ENCODE results near the gene MDFI. TPM values are rescaled to one million over a fixed set of nuclear protein-coding genes. Genes with fewer than 3 reads are reported as not detected.

Gene MDFI, protein sequence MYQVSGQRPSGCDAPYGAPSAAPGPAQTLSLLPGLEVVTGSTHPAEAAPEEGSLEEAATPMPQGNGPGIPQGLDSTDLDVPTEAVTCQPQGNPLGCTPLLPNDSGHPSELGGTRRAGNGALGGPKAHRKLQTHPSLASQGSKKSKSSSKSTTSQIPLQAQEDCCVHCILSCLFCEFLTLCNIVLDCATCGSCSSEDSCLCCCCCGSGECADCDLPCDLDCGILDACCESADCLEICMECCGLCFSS
- 45.7 and 53.7 TPM in 2 replicates for total RNA-seq (2014; rRNA removed; shearing (Covaris generic))

DNA sequence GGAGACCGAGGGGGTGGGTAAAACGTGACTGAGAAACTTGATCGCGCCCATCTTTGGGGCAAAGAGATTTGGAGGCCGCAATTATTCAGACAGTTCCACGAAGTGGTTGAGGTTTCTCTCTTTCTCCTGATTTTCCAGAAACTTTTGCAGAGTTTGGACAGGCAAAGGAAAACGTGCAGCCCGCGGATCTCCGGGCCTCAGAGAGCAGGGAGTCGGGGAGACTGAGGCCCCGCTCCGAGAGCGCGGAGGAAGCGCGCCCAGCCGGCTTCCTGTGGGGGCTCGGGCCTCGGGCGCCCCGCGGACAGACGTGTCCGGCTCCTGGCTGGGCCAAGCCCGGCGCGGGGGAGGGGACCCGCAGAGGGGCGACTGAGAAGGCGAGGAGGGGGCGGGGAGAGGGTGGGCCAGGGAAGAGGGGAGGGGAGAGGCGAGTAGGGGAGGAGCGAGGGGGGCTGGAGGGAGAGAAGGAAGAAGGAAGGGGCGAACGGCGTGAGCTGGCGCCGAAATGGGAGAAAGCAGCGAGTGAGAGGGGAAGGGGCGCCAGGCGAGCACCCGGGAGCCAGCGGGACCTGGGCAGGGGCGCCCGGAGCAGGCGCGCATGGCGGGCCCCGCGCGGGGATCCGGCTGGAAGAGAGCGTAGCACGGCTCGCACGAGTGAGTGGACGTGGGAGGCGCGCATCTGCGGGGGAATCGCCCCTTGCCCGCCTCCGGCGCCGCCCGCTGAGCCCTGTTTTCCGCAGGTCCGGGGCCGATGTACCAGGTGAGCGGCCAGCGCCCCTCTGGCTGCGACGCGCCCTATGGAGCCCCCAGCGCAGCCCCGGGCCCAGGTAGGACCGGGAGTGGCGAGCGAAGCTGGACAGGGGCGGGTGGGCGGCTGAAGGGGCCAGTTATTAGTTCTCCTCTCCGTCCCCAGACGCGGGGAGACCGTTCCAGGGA is at the start of gene MDFI:
Gene MDFI (plus strand): TSS at position 467 of the 933 bp plus-strand sequence. CDS start 282 bp downstream, at position 749.
- peak; percentile 37 for DNase-seq (ENCODE audit: low read depth)

DNA sequence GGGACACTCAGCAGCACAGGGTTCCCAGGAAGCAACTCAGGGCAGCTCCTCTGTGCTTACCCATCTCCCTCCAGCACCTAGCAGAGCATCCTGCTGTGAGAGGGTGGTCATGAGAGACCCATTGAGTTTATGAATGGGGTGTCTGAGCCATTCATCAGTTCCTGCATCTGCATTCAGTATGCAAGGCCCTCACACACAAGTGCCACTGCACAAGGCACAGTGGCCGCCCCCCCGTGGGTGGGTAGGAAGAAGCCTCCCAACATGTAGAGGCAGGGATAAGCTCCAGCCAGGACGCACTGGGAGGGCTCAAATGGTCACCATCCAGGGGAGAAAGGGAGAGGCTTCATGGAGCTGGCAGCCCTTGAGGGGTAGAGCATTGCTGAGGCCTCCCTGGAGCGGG is 49.0 kb upstream of the MDFI start:
- DNase-seq (ENCODE audit: low read depth), result no peak

DNA sequence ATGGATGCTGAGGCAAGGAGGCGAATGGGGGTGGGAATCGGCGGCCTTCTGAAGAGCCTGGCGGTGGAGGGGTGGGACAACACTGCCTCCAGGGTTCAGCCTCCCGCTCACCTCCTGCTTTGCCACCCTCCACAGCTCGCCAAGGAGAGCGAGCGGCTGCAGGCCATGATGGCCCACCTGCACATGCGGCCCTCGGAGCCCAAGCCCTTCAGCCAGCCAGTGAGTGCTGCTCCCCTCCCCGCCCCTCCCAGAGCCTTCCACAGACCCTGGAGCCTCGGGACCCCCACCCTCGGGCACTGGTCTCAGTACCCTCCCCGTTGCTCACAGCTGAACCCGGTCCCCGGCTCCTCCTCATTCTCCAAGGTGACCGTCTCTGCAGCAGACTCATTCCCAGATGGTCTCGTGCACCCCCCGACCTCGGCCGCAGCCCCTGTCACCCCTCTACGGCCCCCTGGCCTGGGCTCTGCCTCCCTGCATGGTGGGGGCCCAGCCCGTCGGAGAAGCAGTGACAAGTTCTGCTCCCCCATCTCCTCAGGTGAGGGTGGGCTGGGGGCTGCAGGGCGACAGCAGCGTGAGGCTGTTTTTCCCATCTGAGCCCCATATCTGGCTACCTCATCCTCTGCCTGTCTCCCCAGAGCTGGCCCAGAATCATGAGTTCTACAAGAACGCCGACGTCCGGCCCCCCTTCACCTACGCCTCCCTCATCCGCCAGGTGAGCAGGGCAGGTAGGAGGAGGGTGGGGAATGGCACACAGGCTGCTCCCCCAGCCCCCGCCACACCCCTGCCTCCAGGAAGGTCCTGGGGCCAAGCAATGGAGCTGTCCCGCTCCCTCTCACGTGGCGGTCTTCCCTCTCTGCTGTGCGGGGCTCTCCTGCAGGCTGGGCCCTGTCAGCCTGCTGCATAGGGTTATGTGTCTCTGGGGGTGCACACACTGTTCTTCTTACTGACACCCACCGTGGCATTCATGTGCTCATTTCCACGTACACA is 48.3 kb upstream of the MDFI start:
- DNase-seq (ENCODE audit: low read depth), result no peak

DNA sequence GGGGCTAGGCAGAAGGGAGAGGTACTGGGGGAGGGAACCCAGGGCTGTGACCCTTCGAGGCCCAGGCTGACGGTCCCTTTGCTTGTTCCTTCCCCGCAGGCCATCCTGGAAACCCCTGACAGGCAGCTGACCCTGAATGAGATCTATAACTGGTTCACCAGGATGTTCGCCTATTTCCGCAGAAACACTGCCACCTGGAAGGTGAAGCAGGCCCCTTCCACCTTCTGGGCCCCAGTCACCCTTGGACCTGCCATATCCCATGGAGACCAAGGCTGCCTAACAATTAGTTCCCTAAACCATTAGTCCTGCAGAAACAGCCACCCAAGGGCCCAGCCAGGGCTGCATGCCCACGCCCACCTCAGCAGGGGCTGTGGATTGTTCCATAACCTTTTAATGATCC is 47.1 kb upstream of the MDFI start:
- no peak for DNase-seq (ENCODE audit: low read depth)

DNA sequence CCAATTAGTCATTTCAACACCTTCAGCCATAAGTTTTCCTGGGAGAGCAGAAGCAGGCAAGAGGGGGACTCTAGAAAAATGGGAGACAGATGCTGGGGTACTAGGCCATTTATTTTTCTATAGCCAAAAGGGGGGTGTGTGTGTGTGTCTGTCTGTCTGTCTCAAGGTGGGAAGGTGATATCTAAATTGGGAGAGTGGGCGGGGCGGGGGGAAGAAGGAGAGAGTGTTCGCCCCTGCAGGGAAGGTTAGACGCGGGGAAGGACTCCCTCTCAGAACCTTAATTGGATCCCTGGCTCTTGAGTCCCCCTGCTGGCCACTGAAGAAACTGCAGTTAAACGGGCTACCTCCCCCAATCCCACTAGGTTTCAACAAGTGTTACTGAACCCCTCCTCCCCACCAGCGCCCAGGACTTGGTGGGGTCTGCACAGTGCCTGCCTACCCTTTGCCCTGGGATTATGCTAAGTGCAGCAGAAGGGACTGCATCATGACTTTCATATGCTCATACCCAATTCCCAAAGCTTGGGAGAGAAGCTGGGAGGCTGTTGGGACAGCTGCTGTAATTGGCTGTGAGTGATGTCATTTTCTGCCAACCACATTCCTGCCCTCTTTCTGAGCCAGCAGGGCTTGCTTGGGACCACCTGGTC is 46.3 kb upstream of the MDFI start:
- DNase-seq (ENCODE audit: low read depth), result peak; percentile 68

DNA sequence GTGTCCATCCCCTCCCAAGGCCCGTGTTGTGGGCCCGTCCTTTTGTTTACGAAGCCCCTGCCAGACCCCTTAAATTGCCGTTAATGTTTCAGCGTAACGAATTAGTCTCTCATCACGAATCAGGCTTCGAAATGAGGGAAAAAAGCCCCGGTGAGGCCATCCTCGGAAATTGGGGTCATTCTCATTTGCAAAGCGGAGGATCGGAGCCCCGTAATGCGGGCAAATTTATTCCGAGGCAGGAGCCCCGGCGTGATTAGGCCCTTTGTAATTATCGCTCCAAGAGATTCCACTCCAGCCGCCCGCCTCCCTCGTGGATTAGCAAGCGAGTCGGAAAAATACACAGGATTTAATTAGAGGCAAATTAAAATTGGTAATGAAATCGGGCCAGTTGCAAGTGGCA is 44.9 kb upstream of the MDFI start:
- no peak for DNase-seq (ENCODE audit: low read depth)

DNA sequence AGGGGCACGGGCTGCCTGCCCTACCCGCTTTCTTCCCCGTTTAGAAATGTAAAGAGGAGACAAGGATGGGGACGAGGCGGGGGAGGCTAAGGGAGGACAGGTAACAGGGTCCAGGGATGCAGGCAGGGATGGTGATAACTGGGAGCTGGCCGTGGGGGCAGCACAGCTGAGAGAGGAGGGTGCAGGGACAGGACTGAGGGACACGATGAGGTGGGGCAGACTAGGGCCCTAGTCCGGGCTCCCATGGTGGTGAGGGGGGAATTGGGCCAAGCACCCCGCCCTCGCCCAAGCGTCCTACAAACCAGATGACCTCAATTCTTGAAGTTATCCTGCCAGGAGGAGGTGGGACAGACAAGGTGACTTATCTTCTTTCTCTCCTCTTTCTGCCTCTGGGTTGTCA is 44.4 kb upstream of the MDFI start:
- no peak for DNase-seq (ENCODE audit: low read depth)

DNA sequence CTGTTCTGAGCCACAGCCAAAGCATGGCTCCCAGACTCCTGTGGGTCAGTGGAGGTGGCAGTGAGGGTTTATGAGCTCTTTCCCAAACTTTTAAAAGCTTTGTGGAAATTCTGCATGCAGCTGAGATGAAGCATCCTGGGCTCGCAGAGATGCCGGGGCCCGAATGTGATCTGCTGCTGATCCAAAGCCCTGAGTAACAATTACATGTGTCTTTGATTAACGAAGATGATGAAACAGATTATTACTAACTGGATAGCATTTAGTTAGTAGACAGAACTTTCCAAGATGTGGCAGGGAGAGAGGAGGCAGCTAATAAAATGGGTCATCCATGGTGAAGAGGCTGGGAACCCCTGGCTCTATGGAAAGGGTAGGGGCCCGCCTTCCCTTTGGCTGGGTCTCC is 43.9 kb upstream of the MDFI start:
- no peak for DNase-seq (ENCODE audit: low read depth)

DNA sequence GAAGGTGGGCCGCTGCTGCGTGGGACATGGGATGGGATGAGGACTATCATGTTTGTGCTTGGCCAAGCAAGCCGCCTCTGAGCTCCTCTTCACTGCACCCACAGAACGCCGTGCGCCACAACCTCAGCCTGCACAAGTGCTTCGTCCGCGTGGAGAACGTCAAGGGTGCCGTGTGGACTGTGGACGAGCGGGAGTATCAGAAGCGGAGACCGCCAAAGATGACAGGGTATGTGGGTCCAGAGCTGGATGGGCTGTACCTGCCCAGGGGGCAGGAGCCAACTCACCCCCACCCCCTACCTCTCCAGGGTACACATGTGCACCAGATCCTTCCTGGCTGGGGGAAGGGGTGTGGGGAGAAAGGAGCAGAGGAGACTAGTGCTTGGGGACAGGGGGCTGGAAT is 43.5 kb upstream of the MDFI start:
- DNase-seq (ENCODE audit: low read depth), result no peak

DNA sequence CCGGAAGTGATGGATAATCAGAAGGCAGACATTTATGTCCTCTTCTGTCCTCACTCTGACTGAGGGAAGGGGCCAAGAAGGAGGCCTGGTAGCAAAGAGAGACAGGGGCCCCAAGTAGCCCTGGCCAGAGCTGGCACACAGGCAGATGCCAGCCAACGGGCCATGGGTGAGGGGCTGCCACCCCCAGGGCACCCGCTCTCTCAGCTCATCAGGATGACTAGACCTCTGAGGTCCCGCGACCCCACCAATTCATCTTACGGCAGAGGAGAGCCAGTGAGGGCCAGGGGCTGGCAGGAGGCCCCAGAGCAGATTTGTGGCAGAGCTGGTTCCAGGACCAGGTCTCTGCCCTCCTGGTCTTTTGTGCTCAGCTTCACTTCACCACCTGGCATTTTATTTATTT is 43.1 kb upstream of the MDFI start:
- no peak for DNase-seq (ENCODE audit: low read depth)

DNA sequence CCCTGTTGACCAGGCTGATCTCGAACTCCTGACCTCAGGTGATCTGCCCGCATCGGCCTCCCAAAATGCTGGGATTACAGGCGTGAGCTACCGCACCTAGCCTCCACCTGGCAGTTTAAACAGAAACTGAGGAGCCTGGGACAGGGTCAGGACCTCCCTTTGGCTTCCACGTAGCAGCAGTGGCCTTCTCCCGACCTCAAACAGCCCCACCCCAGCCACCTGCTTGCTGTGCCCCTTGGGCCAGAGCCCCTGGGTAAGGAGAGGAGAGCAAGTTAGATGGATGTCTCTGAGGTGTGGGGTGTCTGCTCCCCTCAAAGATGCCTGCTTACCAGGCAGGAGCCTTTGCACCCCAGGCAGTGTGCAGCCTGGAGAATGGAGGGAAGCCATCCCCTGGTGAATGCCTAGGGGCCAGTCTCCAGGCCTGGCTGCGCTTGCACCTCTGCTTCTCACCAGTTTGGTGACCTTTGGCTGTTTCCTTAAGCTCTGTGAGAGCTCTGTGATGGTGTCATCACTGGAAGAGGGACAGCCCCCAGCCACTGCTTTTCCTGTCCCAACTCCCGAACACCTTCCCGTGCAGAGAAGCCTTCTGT is 42.1 kb upstream of the MDFI start:
- no peak for DNase-seq (ENCODE audit: low read depth)

DNA sequence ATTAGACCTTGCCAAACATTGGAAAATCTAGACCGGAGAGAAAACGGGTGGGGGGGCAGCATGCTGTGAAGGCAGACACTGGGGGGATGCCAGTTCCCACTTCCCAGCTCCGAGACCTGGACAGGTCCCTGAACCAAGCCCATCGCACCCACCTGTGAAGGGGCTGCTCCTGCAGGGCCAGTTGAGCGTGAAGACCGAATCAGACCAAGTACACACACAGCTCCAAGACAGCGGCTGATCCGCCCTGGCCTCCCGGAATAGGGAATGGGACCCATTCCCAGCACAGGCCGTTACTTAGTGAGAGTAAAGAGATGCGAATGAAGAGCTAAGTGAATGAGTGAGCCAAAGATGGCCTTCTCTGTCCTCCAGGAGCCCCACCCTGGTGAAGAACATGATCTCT is 41.5 kb upstream of the MDFI start:
- DNase-seq (ENCODE audit: low read depth), result no peak

DNA sequence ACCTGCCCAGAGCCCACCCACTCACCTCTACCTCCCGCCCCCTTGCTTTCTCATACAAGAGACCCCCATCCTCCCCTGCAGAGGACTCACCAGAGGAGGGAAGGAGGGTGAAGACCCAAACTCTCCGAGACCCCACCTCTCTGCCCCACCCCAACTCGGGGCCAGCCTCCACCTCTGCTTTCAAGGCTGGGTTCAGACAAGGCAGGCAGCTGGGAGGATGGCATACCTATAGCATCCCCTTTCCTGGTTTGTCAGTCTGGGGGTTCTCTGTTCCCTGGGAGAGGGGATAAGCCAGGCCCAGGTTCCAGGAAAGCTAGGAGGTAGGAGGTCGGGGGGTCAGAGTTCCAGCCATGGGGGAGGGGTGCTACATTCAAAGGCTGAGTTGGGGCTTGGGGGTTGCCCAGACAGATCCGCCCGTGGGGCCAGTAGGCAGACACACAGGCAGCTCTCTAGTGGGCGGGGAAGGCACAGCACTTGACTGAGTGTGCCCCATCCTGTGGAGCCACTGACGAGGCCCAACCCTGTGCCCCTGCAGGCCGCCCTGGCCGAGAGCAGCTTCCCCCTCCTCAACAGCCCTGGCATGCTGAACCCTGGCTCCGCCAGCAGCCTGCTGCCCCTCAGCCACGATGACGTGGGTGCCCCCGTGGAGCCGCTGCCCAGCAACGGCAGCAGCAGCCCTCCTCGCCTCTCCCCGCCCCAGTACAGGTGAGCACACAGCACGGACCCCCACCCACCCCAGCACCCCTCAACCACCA is 40.8 kb upstream of the MDFI start:
- DNase-seq (ENCODE audit: low read depth), result no peak

DNA sequence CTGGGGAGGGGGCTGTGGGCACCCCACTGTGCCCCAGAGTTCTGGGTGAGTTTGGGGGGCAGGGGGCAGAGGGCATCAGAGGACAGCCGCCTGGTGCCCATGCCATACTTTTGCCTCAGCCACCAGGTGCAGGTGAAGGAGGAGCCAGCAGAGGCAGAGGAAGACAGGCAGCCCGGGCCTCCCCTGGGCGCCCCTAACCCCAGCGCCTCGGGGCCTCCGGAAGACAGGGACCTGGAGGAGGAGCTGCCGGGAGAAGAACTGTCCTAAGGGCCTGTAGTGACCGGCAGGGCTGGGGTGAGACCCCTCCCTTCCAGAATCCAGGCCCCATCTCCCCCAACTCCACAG is 39.6 kb upstream of the MDFI start:
- DNase-seq (ENCODE audit: low read depth), result no peak

DNA sequence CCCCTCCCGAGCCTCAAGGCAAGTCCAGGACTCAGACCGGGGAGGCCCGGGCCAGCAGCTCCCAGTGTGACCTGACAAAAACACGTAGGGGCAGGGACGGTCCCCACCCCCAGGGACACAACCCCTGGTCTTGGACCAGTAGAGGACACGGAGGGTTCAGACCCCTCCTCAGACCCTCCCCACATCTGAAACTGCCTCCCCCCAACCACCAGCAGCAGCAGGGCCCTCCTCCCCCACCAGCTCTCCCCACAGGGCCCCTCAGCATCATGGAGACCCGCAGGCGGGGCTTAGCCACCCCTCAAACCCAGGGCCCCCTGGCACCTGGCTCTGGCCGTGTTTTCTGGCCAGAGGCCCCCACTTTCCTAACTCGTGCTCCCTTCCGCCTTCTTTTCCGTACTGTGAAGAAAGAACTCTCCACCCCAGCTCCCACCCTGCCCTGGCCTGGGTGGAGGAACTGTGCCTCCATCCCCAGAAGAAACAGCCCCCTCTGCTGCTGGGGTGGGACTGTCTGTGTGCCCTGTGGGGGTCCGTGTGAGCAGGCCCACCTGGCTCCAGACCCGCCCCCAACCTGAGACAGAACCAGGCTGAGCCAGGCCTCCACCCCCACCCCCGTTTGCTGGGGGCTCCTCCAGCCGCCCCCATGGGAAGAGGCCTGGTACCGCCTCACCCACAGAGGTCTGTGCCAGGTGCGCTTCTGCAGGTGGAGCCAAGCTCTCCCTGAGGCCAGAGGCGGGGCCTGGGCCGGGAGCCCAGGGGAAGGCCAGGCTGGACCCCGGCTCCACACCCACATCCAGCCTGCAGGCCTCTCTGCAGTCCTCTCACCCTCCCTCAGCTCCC is 39.0 kb upstream of the MDFI start:
- DNase-seq (ENCODE audit: low read depth), result no peak

DNA sequence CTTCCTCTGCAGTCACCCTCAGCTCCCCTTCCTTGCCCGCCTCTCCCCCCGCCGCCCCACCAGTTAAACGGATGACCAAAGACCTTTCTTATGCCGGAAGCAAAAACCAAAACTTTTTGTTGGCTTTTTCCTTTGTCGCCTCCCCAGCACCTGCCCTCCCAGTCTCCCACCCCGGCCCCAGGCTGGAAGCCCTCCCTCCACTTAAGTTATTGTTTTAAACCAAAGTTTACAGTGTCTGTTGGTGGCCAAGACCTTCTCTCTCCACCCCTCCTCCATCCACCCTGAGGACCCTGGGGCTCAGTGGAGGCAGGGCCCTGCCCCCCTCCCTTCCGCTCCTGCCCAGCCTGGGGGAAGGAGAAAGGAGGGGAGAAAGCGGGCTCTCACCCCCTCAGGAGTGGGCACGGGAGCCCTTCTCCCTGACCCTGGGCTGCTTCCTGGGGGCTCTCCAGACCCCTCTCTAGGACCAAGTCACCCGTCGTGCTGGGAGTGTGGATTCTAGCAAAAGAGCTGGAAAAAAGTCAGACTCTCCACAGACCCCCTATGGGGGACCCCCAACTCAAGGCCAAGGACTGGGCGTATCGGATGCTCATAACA is 38.3 kb upstream of the MDFI start:
- no peak for DNase-seq (ENCODE audit: low read depth)

DNA sequence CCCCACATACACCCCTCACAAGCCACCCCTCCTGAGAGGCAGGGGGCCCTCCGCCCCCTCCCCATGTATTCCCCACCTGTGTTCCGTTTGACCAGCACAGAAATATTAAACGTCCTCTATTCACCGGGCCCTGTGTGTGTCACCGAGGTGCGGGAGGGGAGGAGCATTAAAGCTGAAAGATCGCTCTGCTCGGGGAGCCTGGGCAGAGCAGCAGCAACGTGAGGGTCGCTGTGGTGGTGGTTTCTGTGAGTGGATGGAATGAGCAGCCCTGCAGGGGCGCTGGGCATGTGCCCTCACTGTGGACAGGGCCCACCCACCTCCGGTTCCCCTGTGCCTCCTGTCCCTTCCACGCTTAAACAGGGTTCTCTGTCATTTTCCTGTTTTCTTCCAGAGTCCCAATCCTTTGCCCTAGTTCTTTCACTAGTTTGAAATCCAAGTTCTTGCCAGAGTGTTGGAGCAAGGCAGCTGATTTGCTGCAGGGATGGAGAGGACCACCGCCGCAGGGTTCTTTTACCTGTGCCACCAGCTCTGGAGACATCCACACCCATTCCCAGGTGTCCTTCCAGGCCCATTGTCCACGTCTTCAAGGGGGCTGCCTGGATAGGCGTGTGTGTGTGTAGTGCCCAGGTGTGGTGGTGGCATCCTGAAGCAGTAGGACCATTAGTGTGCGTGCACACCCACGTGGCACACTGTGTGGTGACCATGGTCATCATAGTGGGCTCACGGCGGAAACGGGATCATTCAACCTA is 37.6 kb upstream of the MDFI start:
- no peak for DNase-seq (ENCODE audit: low read depth)

DNA sequence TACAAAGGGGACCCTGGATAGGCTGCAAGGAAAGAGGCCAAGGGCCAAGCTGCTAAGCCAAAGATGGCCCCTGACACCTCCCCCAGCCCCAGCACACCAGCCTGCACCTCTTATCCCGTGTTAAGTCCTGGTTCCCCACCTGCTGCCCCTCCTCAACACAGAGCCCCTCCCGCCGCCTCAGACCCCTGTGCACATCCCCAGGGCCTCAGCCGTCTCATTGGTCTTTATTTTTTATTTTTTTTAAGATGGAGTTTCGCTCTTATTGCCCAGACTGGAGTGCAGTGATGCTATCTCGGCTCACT is 37.1 kb upstream of the MDFI start:
- DNase-seq (ENCODE audit: low read depth), result no peak

DNA sequence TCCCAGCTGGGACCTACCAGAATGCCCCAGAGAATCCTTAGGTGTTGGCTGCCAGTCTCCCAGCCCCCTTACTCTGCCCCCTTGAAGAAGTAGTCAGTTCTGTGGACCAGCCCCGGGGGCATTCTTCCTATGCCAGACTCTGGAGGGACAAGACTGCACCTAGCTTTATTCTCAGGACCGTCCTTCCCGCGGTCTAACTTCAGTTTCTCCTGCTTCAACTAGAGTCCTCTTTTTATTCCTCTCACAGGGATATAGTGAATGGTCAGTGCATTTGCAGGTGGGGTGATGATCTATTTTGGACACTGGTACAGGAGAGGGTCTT is 35.9 kb upstream of the MDFI start:
- DNase-seq (ENCODE audit: low read depth), result no peak
